ENCODE data around the gene EFCAB12.

- no peak for TF ChIP-seq CTCF (IDR thresholded peaks at IDR 0.05)
- TF ChIP-seq POLR2A (IDR thresholded peaks at IDR 0.05), result no peak
Measured at GRCh38 chr3:129441782-129442181, 13.3 kb upstream of the EFCAB12 start.

All from Peyer's patch (tissue), 4 donors.